ENCODE measurements around the gene HMGCS2.

Gene HMGCS2

DNA sequence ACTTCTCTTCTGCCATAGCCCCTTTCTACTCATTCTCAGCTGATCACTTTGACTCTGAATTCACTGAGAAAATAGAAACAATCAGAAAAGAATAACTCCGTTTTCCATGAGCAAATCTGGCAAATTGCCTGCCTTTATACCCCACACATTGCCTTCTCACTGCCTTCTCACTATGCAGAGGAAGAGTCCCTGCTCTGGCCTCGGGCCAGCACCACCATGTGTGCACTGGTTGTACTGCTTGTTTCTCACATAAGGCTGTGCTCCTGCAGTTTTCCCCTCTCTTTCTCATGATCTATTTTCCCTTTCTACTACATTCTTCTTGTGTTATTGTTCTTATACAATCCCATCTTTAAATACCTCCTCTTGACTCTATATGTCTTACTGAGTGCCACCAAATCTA is 2.3 kb upstream of the HMGCS2 start:
- no peak for DNase-seq

DNA sequence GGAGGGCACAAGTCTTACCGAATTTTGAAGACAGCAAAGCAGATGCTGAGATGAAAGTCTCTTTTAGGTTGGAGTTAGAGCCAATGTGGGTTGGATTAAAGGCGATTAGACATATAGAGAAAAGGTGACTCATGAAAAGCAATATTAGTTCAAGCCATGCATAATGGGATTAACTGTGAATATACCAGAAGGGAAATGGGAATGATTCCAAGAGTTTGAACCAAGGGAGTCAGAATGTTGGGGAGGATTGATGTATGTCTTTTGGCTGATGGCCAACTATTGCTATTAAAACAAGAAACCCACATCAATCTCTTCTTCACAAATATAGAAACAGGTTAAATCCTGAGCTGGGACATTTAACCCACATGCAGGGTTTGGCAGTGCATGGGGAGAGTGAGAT is 1.2 kb downstream of the HMGCS2 start:
- no peak for DNase-seq
- in situ Hi-C loops (cut with MboI; ENCODE audit: low pct_unique_long_range_greater_than_20kb, low sequenced_read_pairs), result no loop called here

More for the DNA sequence above, 2.3 kb upstream of the HMGCS2 start:
- in situ Hi-C loops (cut with MboI; ENCODE audit: low pct_unique_long_range_greater_than_20kb, low sequenced_read_pairs), result no loop called here

DNA sequence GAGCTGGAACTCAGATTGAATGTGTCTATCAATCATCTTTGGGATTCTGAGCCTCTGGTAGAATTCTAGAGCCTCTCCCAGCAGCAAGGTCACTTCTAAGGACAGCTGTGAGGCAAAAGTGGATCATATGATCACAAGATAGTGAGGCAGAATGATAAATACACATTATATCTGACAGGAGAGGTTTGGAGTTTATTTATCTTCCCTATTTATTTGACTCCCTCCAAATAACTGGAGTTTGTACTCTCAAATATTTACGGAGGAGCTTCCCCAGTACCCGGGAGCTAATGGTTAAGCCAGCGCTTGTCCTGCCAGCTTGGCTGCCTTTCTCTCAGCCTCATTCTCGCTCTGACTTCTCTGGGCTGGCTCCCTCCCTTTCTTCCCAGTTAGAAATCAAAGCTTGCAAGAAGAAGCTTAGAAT is 2.3 kb downstream of the HMGCS2 start:
- in situ Hi-C loops (cut with MboI; ENCODE audit: low pct_unique_long_range_greater_than_20kb, low sequenced_read_pairs), result no loop called here
- DNase-seq, result no peak

DNA sequence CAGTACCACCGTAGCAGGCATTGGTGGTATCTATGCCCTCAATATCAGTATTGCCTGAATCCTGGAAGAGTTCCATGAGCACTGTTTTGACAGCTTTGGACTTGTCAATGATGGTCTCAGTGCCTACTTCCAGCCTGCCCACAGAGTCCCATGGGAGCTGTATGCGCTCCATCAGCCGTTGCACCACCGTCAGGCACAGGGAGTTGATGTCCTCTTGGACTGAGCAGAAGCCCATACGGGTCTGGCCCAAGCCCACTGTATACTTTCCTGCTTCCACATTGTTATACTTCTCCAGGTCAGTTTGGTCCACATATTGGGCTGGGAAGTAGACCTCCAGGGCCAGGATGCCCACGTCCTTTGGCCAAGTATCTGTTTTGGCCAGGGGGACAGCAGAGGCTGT is 4.5 kb downstream of the HMGCS2 start:
- in situ Hi-C loops (cut with MboI; ENCODE audit: low pct_unique_long_range_greater_than_20kb, low sequenced_read_pairs), result no loop called here
- no peak for DNase-seq

DNA sequence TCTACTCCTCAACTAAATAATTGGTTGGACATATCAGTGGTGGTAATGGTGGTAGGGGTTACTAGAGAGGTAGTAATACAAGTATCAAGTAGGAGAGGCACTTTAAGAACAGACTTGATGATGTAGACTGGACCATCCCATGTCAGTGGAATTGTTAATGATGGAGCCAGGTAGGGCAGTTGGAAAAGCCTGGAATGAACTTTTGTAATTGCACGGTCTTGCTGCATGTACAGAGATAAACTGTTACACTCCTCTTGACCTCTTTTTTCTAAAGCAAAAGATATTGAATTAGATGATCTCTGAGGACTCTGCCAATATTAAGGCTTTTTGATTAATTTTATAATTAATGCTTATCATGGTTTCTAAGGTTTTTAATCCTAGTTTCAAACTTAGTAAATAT is 5.8 kb downstream of the HMGCS2 start:
- no peak for DNase-seq
- in situ Hi-C loops (cut with MboI; ENCODE audit: low pct_unique_long_range_greater_than_20kb, low sequenced_read_pairs), result no loop called here

DNA sequence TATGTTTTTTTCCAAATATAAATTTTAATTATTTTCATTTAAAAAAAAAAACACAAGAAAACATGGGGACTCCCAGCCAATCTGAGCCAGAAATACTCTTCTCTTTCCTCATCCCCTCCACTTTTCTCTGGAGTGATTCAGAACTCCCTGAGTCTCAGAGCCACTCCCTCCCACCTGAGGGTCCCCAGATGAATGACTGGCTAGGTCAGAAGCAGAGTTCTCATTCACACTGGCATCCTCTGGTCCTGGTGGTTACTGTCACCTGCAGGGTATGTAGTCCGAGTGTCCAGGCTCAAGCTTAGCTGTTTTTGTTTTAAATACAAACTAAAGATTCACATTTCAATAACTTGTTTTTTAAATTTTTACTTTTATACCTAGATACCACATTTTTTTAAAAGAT is 6.3 kb downstream of the HMGCS2 start:
- in situ Hi-C loops (cut with MboI; ENCODE audit: low pct_unique_long_range_greater_than_20kb, low sequenced_read_pairs), result no loop called here

DNA sequence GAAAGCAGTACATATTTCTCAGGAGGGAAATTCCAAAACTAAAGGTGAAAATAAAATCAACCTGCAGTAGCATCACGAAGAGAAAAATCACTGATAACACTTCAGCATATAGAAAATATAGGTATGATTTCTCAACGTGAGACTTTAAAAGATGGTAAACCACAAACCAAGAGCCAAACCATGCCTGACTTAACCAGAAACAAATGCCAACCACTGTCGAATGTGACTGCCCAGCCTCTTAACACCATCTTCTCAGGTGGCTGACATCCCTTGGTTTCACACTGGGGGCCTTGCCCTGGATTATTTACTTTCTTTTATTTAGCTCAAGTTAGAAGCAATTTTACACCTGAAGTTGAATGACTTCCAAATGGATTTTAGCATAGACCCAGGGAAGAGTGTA is 10.1 kb downstream of the HMGCS2 start:
- no peak for DNase-seq
- in situ Hi-C loops (cut with MboI; ENCODE audit: low pct_unique_long_range_greater_than_20kb, low sequenced_read_pairs), result no loop called here

More for the DNA sequence above, 6.3 kb downstream of the HMGCS2 start:
- no peak for DNase-seq

DNA sequence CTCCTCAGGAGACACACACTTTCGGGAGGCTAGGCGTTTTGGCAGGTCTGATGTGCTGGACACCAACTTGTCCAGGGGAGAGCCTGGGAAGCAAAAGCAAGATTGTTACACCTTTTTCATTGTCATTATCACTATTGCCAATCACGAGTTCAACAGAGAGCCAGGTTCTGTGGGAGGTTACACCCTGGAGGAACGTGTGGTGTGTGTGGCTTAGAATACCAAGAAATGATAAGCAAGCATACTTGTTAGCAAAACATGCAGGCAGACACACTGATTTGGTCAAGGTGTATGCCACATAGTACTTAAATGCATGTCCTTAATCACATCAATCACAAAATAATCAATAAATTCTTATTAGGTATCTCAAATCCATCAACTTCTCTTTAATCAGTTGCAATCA is 16.1 kb downstream of the HMGCS2 start:
- in situ Hi-C loops (cut with MboI; ENCODE audit: low pct_unique_long_range_greater_than_20kb, low sequenced_read_pairs), result no loop called here

DNA sequence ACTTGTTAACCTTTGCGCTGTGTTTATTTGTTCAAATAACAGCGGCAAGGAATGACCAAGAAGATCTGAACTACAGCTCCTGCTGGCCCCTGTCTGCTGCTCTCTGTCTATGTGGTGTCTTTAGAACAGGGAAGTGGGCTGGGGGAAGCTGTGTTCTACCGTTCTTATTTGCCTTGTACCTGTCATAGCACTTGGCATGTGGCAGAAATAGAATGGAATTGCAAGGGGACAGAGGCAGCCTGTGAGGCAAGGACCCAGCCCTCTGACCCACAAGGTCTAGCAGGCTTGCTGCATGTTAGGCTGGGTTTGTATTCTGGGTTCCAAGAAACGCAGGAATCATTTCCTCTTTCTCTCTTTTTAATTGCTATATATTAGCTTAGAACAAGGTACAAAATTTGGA is 20.7 kb downstream of the HMGCS2 start:
- DNase-seq, result no peak
- in situ Hi-C loops (cut with MboI; ENCODE audit: low pct_unique_long_range_greater_than_20kb, low sequenced_read_pairs), result no loop called here

More for the DNA sequence above, 16.1 kb downstream of the HMGCS2 start:
- no peak for DNase-seq

DNA sequence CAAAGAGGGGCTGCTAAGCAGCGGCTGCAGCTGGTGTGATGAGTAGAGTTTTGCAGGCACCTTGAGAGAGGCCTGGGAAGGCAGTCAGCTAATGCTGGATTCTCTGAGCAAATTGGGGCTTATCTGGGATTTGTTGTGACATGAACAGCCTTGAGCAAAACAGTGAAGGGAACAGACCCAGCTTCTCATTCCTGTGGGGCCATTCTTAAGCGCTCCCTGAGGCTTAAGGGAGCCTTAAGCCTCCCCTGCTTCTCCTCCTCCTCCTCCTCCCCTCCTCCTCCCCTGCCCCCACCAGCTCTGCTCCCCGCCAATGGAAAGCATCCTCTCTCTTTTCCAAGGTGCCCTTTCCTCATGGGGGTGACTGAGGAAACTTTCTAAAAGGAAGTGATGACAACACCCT is 21.3 kb downstream of the HMGCS2 start:
- no peak for DNase-seq
- in situ Hi-C loops (cut with MboI; ENCODE audit: low pct_unique_long_range_greater_than_20kb, low sequenced_read_pairs), result no loop called here

DNA sequence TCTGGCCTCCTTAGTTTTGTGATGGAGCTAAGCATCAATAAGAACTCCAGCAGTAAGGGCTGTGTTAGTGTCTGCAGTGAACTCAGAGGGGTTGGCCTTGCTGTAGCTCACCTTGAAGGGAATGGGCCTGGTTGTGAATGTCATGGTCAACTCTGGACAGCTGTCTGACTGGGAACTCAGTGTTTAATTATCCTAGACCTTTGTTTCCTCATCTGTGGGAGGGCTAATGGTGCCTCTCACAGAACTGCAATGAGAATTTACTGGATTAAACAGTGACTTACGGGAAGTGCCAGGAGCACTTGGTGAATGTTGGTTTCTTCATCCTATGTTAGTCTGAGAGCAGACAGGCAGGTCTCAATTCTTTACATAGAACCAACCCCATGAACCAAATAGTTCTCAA is 23.7 kb downstream of the HMGCS2 start:
- in situ Hi-C loops (cut with MboI; ENCODE audit: low pct_unique_long_range_greater_than_20kb, low sequenced_read_pairs), result no loop called here
- DNase-seq, result no peak

DNA sequence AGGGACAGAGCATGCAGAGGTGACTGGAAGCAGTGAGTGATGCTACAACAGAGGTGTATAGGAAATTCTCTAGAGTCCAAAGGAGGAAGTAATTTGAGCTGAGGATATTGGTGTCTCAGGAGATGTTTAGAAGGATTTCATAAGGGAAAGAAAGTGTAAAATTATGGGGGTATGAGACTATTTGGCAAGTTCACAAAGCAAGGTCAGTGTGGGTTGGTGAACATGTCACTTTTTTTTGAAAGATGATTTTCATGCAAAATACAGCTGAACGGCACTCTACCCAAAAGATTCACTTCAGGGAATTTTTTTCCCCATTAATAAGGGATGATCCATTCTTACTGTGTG is 24.1 kb downstream of the HMGCS2 start:
- in situ Hi-C loops (cut with MboI; ENCODE audit: low pct_unique_long_range_greater_than_20kb, low sequenced_read_pairs), result no loop called here
- no peak for DNase-seq

DNA sequence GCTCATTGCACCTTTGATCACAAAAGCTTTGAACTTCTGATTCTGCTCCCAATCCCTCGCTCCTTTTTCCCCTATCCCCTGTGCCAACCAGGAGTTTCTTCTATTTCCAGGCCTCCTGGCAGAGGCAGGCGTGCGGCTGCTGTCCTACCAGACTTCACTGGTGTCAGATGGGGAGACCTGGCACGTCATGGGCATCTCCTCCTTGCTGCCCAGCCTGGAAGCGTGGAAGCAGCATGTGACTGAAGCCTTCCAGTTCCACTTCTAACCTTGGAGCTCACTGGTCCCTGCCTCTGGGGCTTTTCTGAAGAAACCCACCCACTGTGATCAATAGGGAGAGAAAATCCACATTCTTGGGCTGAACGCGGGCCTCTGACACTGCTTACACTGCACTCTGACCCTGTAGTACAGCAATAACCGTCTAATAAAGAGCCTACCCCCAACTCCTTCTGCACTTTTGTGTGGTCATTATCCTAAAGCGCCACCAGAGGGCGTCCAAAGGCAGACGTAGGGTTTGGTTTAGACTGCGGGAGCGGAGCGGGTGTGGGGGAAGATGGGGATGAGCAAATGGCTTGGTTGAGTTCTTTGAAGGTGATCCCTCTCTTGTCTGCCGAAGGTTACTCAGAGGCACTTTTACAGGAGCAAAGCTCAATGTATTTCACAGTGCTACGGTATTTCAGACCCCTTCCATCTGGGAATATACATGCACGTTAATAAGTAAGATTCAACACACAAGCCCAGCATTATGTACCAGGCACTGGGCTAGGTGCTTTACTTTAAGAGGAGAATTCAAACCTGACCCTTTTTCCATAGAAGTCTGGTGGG is 24.7 kb downstream of the HMGCS2 start:
- in situ Hi-C loops (cut with MboI; ENCODE audit: low pct_unique_long_range_greater_than_20kb, low sequenced_read_pairs), result no loop called here
- DNase-seq, result peak; percentile 70

DNA sequence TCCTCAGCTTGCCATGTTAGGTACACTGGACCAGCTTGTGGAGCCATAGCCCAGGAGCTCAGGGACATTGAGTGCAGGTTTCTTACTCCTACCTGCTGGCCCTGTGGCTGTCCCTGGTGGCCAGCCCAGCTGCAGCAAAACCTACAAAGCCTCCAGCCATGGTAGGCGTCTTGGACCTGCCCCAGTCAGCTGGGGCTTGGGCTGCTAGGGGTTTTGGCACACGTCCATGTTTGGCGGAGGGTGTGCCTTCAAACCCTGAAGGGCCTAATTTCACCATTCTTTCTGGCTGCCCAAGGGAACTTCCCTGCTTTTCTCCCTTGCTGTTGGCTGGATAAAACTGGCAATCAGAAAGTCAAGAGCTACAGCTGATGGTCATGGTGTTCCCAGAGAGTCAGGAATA is 25.4 kb downstream of the HMGCS2 start:
- in situ Hi-C loops (cut with MboI; ENCODE audit: low pct_unique_long_range_greater_than_20kb, low sequenced_read_pairs), result no loop called here
- no peak for DNase-seq

DNA sequence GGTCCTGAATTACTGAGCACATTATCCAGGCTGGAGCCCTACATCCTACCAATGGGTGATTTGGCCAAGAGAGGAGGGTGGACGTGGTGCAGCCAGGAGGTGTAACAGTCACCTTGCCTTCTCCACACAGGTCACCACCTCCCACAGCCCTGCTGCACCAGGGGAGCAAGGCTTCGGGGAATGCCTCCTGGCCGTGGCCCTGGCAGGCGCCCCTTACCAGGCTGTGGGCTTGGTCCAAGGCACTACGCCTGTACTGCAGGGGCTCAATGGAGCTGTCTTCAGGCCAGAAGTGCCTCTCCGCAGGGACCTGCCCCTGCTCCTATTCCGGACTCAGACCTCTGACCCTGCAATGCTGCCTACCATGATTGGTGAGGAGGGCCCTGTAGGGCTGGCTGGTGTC is 26.0 kb downstream of the HMGCS2 start:
- DNase-seq, result no peak
- in situ Hi-C loops (cut with MboI; ENCODE audit: low pct_unique_long_range_greater_than_20kb, low sequenced_read_pairs), result no loop called here

DNA sequence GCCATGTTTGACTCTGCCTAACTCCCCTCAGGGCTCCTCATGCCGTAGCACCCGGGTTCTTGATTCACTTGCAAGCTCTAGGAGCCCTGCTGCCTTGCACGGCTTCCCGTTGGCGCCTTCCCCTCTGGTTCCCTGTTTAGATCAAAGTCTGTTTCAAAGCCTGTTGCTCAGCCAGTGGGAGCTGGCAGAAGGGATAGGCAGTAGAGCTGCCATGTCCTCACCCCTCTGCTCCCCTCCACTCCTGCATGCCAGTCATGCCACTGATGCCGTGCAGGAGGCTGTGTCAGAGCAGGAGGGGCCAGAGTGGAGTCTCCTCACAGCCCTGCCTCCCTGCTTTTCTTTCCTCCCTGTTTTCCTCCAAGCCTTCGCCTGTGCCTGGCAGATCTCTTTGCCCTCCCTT is 26.5 kb downstream of the HMGCS2 start:
- DNase-seq, result no peak
- in situ Hi-C loops (cut with MboI; ENCODE audit: low pct_unique_long_range_greater_than_20kb, low sequenced_read_pairs), result no loop called here

DNA sequence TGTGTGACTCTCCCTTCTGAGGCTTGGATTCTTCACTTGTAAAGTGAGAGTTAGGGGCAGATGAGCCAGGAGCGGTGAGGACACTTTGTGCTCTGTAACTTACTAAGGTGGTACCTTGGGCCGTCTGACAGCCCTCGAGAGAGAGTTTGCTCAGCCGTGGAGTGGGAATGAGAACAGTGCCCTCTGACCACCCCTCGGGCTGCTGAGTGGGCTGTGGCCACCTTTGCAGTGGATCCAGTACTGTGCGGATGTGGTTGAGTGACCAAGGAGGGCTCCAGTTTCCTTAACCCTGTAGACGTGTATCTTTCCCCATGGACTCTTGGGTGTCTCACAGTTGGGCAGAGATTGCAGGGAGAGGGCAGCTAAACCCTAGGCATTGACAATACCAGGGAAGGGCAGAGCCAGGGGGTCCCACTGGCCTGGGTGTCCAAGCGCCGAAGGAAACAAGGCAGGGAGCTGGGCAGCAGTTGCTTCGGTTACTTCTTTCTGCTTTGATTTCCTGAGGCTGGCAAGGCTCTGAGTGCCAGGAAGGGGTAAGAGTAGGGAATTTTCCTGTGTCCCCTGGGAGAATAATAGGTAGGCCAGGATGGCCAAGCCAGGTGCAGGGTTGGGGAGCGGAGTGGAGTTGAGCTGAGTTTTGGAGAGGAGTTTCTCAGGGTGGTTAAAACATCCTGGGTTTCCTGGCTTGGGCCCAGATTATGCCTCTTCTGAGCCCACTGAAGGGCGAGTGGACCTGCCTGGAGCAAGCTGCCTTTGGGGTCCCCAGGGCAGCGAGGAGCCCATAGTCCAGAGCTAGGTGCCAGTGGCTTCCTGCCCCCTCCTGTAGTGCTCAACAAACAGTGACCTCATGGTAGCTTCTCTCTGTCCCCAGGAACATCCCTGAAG is 27.6 kb downstream of the HMGCS2 start:
- in situ Hi-C loops (cut with MboI; ENCODE audit: low pct_unique_long_range_greater_than_20kb, low sequenced_read_pairs), result no loop called here
- no peak for DNase-seq

DNA sequence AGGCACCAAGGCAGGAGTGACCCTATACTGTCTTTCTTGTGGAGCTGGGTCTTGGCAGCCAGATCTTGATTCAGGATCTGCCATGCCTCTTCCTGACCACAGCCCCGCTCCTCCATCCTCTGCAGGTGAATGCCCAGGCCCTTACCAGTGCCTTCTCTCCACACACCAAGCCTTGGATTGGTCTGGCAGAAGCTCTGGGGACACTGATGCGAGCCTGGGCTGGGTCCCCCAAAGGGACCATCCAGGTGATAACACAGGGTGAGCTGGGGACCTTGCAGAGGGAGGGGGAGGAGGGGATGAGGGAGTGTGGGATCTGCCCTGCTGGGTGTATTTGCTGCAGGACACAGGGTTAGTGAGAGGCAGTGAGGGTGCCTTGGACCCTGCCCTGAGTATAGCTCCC is 28.4 kb downstream of the HMGCS2 start:
- in situ Hi-C loops (cut with MboI; ENCODE audit: low pct_unique_long_range_greater_than_20kb, low sequenced_read_pairs), result no loop called here
- no peak for DNase-seq

DNA sequence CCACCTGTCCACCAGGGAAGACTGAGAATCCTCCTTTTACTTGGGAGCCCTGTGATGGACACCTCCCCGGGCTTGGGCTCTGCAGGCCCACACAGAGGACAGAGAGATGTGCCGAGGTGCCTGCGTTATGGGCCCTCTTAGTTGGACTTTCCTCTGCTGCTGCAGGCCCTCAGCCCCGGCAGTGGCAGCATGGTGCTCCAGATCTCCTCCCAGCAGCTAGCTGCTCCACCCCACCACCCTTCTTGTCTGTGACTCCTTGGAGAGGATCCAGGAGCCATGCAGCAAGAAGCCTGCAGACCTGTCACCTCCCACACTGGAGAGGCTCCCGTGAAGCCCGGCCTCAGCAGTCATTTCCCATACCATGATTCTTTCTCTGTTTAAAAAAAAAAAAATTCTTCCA is 29.6 kb downstream of the HMGCS2 start:
- DNase-seq, result no peak
- in situ Hi-C loops (cut with MboI; ENCODE audit: low pct_unique_long_range_greater_than_20kb, low sequenced_read_pairs), result no loop called here

DNA sequence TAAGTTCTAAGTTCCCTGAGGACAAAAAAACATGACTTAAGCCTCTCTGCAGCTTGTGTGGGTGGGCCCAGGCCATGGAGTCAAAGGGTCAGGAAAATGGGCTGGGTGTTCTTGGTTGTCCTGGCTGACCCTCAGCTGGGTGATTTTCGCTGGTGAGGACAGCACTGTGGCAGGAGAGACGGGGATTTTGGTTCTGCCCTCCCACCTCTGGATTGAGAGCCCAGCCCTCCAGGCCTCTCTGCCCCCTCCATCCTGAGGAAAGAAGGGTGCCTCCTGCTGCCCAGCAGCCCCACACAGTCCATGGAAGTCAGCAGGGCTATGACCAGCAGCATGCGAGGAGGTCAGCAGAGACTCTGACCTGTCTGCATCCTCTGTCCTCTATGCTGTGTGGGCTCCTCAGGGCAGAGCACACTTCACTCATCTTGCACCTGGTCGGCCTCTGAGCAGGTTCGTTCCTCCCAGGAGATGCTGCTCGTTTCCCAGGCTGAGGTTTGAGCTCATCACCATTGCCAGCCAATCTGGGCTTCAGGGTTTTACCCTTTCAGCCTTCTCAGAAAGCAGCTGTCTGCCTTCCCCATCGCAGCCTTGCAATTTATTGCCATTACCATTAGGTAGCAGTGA is 30.5 kb downstream of the HMGCS2 start:
- no peak for DNase-seq
- in situ Hi-C loops (cut with MboI; ENCODE audit: low pct_unique_long_range_greater_than_20kb, low sequenced_read_pairs), result no loop called here
